GM23248 (cell line): ENCODE data around the gene CRYBB2. TPM values are rescaled to one million over a fixed set of nuclear protein-coding genes. Genes with fewer than 3 reads are reported as not detected.
A peak's percentile ranks its signal among the peaks of the same experiment; 100 is the strongest.

Experiments used
- DNase-seq: peaks from one replicate; pipeline ENCODE4 v3.0.0-alpha.2; 2015
- H2AFZ ChIP-seq: fragments of 200-600 bp; sonication (generic); 2 replicates; pipeline ENCODE4 v1.6.1; 2016; ENCODE audit warnings: antibody characterized with exemption
- H3F3A ChIP-seq: fragments of 200-600 bp; sonication (generic); 2 replicates; pipeline ENCODE4 v1.6.1; 2016; ENCODE audit warnings: mild to moderate bottlenecking, antibody characterized with exemption, mixed run types; ENCODE audit not compliant: insufficient read depth
- H3K27ac ChIP-seq: fragments of 200-600 bp; sonication (generic); 2 replicates; pipeline ENCODE4 v1.5.1; 2016; ENCODE audit warnings: mild to moderate bottlenecking
- H3K27me3 ChIP-seq: fragments of 200-600 bp; sonication (generic); replicated peaks from 2 replicates; pipeline ENCODE4 v1.6.1; 2016; ENCODE audit warnings: mild to moderate bottlenecking; ENCODE audit not compliant: insufficient read depth
- H3K36me3 ChIP-seq: fragments of 200-600 bp; sonication (generic); 2 replicates; pipeline ENCODE4 v1.6.1; 2016; ENCODE audit warnings: low read depth, mild to moderate bottlenecking
- H3K4me1 ChIP-seq: fragments of 200-600 bp; sonication (generic); 2 replicates; pipeline ENCODE4 v1.6.1; 2016; ENCODE audit warnings: mild to moderate bottlenecking; ENCODE audit not compliant: insufficient read depth
- H3K4me2 ChIP-seq: fragments of 200-600 bp; sonication (generic); one replicate; pipeline ENCODE4 v1.6.1; 2016; ENCODE audit warnings: mild to moderate bottlenecking; ENCODE audit not compliant: unreplicated experiment
- H3K4me3 ChIP-seq: fragments of 200-600 bp; sonication (generic); 2 replicates; pipeline ENCODE4 v1.5.1; 2016; ENCODE audit warnings: mild to moderate bottlenecking
- H3K79me2 ChIP-seq: fragments of 200-600 bp; sonication (generic); 2 replicates; pipeline ENCODE4 v1.6.1; 2016; ENCODE audit warnings: mild to moderate bottlenecking; ENCODE audit not compliant: insufficient read depth
- H3K9ac ChIP-seq: fragments of 200-600 bp; sonication (generic); 2 replicates; pipeline ENCODE4 v1.6.1; 2016; ENCODE audit warnings: mild to moderate bottlenecking
- H3K9me2 ChIP-seq: fragments of 200-600 bp; sonication (generic); 2 replicates; pipeline ENCODE4 v1.6.1; 2016; ENCODE audit warnings: mixed run types, mild to moderate bottlenecking, moderate library complexity; ENCODE audit not compliant: insufficient read depth
- H3K9me3 ChIP-seq: fragments of 200-600 bp; sonication (generic); one replicate; pipeline ENCODE4 v1.6.1; 2017; ENCODE audit warnings: low read depth
- H4K20me1 ChIP-seq: fragments of 200-600 bp; sonication (generic); 2 replicates; pipeline ENCODE4 v1.6.0; 2016; ENCODE audit not compliant: insufficient read depth
- EZH2 ChIP-seq: fragments of 200-600 bp; sonication (generic); IDR thresholded peaks from 2 replicates; pipeline ENCODE4 v1.6.1; 2018; ENCODE audit warnings: antibody characterized with exemption, mild to moderate bottlenecking; ENCODE audit not compliant: insufficient read depth, poor library complexity, severe bottlenecking
- EZH2phosphoT487 ChIP-seq: fragments of 200-600 bp; sonication (generic); IDR thresholded peaks from 2 replicates; pipeline ENCODE4 v1.6.1; 2018; ENCODE audit warnings: antibody characterized with exemption, moderate library complexity, mild to moderate bottlenecking, low read depth; ENCODE audit not compliant: insufficient read depth
- WGBS, 2 experiments: methylation state at CpG; one replicate each; pipeline ENCODE4 v1.1.6; 2015 to 2017; ENCODE audit warnings: low lambda C conversion rate in 2 of 2, low coverage in 1 of 2; ENCODE audit errors: missing lambda C conversion rate in 2 of 2; 5-methylcytosine and 5-hydroxymethylcytosine counted together
- in situ Hi-C: fragments of 300-500 bp; cut with MboI; formaldehyde crosslinking; loops from 2 replicates; pipeline ENCODE4 v1.15.0; 2020
- polyA plus RNA-seq: library from polyadenylated mRNA; unstranded; fragments of >200 nt; fragmentation: Nextera tagmentation; extraction: Ambion mirVana; gene quantifications from 2 replicates; pipeline ENCODE4 v1.2.1, GENCODE V29; 2016
- total RNA-seq: library from RNA; depleted of rRNA; stranded (reverse); fragments of >200 nt; shearing (Covaris generic); gene quantifications from 2 replicates; pipeline ENCODE4 v1.2.3, GENCODE V29; 2014

Gene CRYBB2
- total and polyA plus RNA-seq, 2 experiments from 2014 or later, result not detected

DNA sequence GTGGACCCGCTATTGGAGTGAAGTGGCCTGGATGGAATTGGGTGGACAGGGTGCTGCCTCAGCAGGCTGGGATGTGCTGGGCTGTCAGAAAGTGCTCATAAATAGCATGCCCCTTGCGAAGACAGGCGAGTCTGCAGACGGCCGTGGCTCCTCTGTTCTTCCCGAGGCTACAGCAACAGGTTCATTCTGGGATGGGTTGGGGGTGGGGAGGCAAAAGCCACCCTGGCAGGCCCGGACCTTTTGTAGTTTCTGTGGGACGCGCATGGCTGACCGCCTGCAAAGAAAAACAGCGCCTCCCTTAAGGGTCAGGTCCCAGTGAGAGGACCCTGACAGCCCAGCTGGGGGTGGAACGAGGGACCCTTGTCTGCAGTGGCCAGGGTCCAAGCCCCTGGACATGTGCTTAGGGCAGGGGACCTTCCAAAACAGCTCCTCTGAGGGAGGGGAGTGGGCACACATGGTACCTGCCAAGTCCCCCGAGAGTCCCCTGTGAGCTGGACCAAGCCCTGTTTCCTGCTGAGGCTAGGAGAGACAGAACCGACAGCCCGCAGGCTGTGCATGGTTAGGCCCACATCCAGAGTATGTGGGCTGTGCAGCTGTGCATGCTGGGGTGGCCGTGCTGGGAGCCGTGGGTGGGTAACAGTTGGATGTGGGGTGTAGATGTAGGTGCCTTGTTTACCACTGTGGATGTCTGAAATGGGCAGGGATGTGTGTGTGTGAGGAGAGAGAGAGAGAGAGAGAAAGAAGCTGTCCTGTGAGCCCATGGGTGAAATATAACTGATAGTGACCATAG lies 19.5 kb upstream of the CRYBB2 start, which contains the start of gene CRYBB3:
TSS of gene CRYBB3 (plus strand) at position 128 of the 790 bp plus-strand sequence. CDS start 1,539 bp downstream, outside the sequence.
- H3K9me3 ChIP-seq, result no peaks in the 10 kb centered on the region
- H3K4me3 ChIP-seq, result no peak within 1 kb of the TSS
- H3K4me1 ChIP-seq, result no peaks in the 10 kb centered on the region
- no peaks in the 10 kb centered on the region for H3K79me2 ChIP-seq
- H3K9ac ChIP-seq, result no peak within 1 kb of the TSS
- H2AFZ ChIP-seq, result no peak within 1 kb of the TSS
- in situ Hi-C loops, result loop anchor here (25.0 kb wide), 1 partner anchor 1137 kb away; no protein-coding TSS in a partner anchor
- no peaks in the 10 kb centered on the region for H4K20me1 ChIP-seq
- WGBS, 2 experiments, result 44 to 45% methylated on average over 17 of the region's 17 CpGs
- no peak within 1 kb of the TSS for H3K27ac ChIP-seq
- no peaks in the 10 kb centered on the region for H3K36me3 ChIP-seq
- DNase-seq, result no peak
- H3K4me2 ChIP-seq, result no peak within 1 kb of the TSS
- no peak for TF ChIP-seq EZH2
- TF ChIP-seq EZH2phosphoT487, result no peak
- H3F3A ChIP-seq, result no peaks in the 10 kb centered on the region
- no peaks in the 10 kb centered on the region for H3K9me2 ChIP-seq
- H3K27me3 ChIP-seq, result peaks cover 5% of the 10 kb centered on the region; the same call in 1 of the 2 replicates

DNA sequence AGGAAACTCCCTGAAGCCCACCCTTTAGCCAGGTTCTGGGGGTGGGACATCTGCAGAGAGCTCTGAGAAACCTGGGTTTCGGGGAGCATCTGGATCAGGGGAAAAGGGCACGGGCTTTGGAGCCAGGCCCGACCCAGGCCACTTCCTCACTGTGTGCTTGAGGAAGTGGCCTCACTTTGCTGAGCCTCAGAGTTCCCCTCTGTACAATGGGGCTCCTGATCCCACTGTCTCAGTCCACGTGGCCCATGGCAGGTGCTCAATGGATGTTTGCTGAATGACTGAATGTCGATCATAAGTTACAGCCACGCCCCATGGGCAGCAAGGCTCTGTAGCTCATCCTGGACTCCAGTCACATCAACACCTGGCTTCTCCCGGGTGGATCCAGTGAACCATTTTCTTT lies 18.5 kb upstream of the CRYBB2 start:
- Histone ChIP-seq H3K36me3 (no peaks in the 10 kb centered on the region), H4K20me1 (no peaks in the 10 kb centered on the region), H3K27me3 (peaks cover 5% of the 10 kb centered on the region; the same call in 1 of the 2 replicates), H3K9ac (no peak overlapping the region), H3K4me2 (no peak overlapping the region), H3K9me2 (no peaks in the 10 kb centered on the region), H2AFZ (no peak overlapping the region), H3K4me1 (no peaks in the 10 kb centered on the region), H3K9me3 (no peaks in the 10 kb centered on the region), H3K4me3 (no peak overlapping the region), H3K27ac (no peak overlapping the region), H3F3A (no peaks in the 10 kb centered on the region), H3K79me2 (no peaks in the 10 kb centered on the region)
- no peak for TF ChIP-seq EZH2phosphoT487
- TF ChIP-seq EZH2, result no peak
- DNase-seq, result no peak
- in situ Hi-C loops, result loop anchor here (25.0 kb wide), 1 partner anchor 1136 kb away; no protein-coding TSS in a partner anchor
- WGBS, 2 experiments, result 39 to 49% methylated on average over 7 of the region's 7 CpGs

GRCh38 chr22:25201557-25202273 lies 17.7 kb upstream of the CRYBB2 start:
- 22 to 27% methylated on average over 10 of the region's 10 CpGs for WGBS, 2 experiments
- no peaks in the 10 kb centered on the region for H3K9me3 ChIP-seq
- H3F3A ChIP-seq, result no peaks in the 10 kb centered on the region
- TF ChIP-seq EZH2 (no peak), EZH2phosphoT487 (no peak)
- no peaks in the 10 kb centered on the region for H3K4me1 ChIP-seq
- no peak overlapping the region for H3K9ac ChIP-seq
- no peaks in the 10 kb centered on the region for H3K36me3 ChIP-seq
- H4K20me1 ChIP-seq, result no peaks in the 10 kb centered on the region
- H3K4me3 ChIP-seq, result no peak overlapping the region
- no peaks in the 10 kb centered on the region for H3K9me2 ChIP-seq
- H2AFZ ChIP-seq, result no peak overlapping the region
- no peaks in the 10 kb centered on the region for H3K79me2 ChIP-seq
- H3K27ac ChIP-seq, result no peak overlapping the region
- no peak overlapping the region for H3K4me2 ChIP-seq
- peaks cover 5% of the 10 kb centered on the region; the same call in 1 of the 2 replicates for H3K27me3 ChIP-seq
- in situ Hi-C loops, result loop anchor here (25.0 kb wide), 1 partner anchor 1136 kb away; no protein-coding TSS in a partner anchor
- no peak for DNase-seq

GRCh38 chr22:25202290-25202921 lies 17.0 kb upstream of the CRYBB2 start:
- Histone ChIP-seq H3K27ac (no peak overlapping the region), H3K4me2 (no peak overlapping the region), H4K20me1 (no peaks in the 10 kb centered on the region), H3K4me1 (no peaks in the 10 kb centered on the region), H3K9me3 (no peaks in the 10 kb centered on the region), H2AFZ (no peak overlapping the region), H3K79me2 (no peaks in the 10 kb centered on the region), H3K9me2 (no peaks in the 10 kb centered on the region), H3K27me3 (peaks cover 5% of the 10 kb centered on the region; the same call in 1 of the 2 replicates), H3F3A (no peaks in the 10 kb centered on the region), H3K36me3 (no peaks in the 10 kb centered on the region), H3K9ac (no peak overlapping the region), H3K4me3 (no peak overlapping the region)
- 45 to 48% methylated on average over 15 of the region's 15 CpGs for WGBS, 2 experiments
- in situ Hi-C loops, result loop anchor here (25.0 kb wide), 1 partner anchor 1135 kb away; no protein-coding TSS in a partner anchor
- TF ChIP-seq EZH2phosphoT487 (no peak), EZH2 (no peak)
- peak; percentile 63 for DNase-seq
